HEK293 (cell line): Measurements from ENCODE around the gene PJVK.

Source experiments
- CTCF ChIP-seq: fragments of 450-650 bp; formaldehyde crosslinking; IDR thresholded peaks from 2 replicates; pipeline ENCODE4 v1.5.1; 2016; ENCODE audit warnings: missing biosample characterization, missing genetic modification characterization
- GLIS2 ChIP-seq: fragments of 450-650 bp; formaldehyde crosslinking; IDR thresholded peaks from 2 replicates; pipeline ENCODE4 v1.5.1; 2016; ENCODE audit warnings: missing biosample characterization, missing genetic modification characterization
- HOXC10 ChIP-seq: sonication (generic); formaldehyde crosslinking; IDR thresholded peaks from 2 replicates; pipeline ENCODE4 v1.8.1; 2023; ENCODE audit warnings: mild to moderate bottlenecking, missing genetic modification reagents
- SP3 ChIP-seq: fragments of 450-650 bp; formaldehyde crosslinking; IDR thresholded peaks from 2 replicates; pipeline ENCODE4 v1.5.1; 2016; ENCODE audit warnings: missing biosample characterization, missing genetic modification characterization
- TCF7L2 ChIP-seq: IDR thresholded peaks from 2 replicates; pipeline ENCODE4 v1.6.1; 2011; ENCODE audit warnings: low read depth, mild to moderate bottlenecking, inconsistent platforms, low read length, moderate library complexity, borderline replicate concordance
- TRIM28 ChIP-seq: IDR thresholded peaks from 2 replicates; pipeline ENCODE4 v1.6.1; 2011; ENCODE audit warnings: low read length, control low read depth, borderline replicate concordance
- WT1 ChIP-seq: fragments of 450-650 bp; formaldehyde crosslinking; IDR thresholded peaks from 2 replicates; pipeline ENCODE4 v1.5.1; 2016; ENCODE audit warnings: missing biosample characterization, missing genetic modification characterization
- ZBTB1 ChIP-seq: fragments of 450-650 bp; formaldehyde crosslinking; IDR thresholded peaks from 2 replicates; pipeline ENCODE4 v1.5.1; 2016; ENCODE audit warnings: missing biosample characterization, missing genetic modification characterization
- ZBTB7A ChIP-seq: fragments of 450-650 bp; formaldehyde crosslinking; IDR thresholded peaks from 2 replicates; pipeline ENCODE4 v1.5.1; 2016; ENCODE audit warnings: low read depth, missing biosample characterization, missing genetic modification characterization
- ZNF140 ChIP-seq: fragments of 450-650 bp; formaldehyde crosslinking; IDR thresholded peaks from 2 replicates; pipeline ENCODE4 v1.5.1; 2016; ENCODE audit warnings: missing biosample characterization, missing genetic modification characterization
- ZNF175 ChIP-seq: fragments of 450-650 bp; formaldehyde crosslinking; IDR thresholded peaks from 2 replicates; pipeline ENCODE4 v1.5.1; 2016; ENCODE audit warnings: missing biosample characterization, missing genetic modification characterization
- ZNF214 ChIP-seq: fragments of 450-650 bp; formaldehyde crosslinking; IDR thresholded peaks from 2 replicates; pipeline ENCODE4 v1.5.1; 2017; ENCODE audit warnings: missing biosample characterization, mild to moderate bottlenecking, missing genetic modification characterization, borderline replicate concordance
- ZNF24 ChIP-seq: fragments of 450-650 bp; formaldehyde crosslinking; IDR thresholded peaks from 2 replicates; pipeline ENCODE4 v1.5.1; 2016; ENCODE audit warnings: missing biosample characterization, missing genetic modification characterization
- ZNF302 ChIP-seq: fragments of 450-650 bp; formaldehyde crosslinking; IDR thresholded peaks from 2 replicates; pipeline ENCODE4 v1.5.1; 2016; ENCODE audit warnings: missing biosample characterization, missing genetic modification characterization, low read depth
- ZNF37A ChIP-seq: fragments of 450-650 bp; IDR thresholded peaks from 2 replicates; pipeline ENCODE4 v1.5.1; 2018; ENCODE audit warnings: missing biosample characterization, missing genetic modification characterization
- ZNF426 ChIP-seq: fragments of 450-650 bp; formaldehyde crosslinking; IDR thresholded peaks from 2 replicates; pipeline ENCODE4 v1.5.1; 2017; ENCODE audit warnings: missing biosample characterization, missing genetic modification characterization, mild to moderate bottlenecking, inconsistent platforms, moderate library complexity
- ZNF488 ChIP-seq: fragments of 450-650 bp; formaldehyde crosslinking; IDR thresholded peaks from 2 replicates; pipeline ENCODE4 v1.5.1; 2016; ENCODE audit warnings: missing biosample characterization, missing genetic modification characterization
- ZNF529 ChIP-seq: fragments of 450-650 bp; formaldehyde crosslinking; IDR thresholded peaks from 2 replicates; pipeline ENCODE4 v1.5.1; 2017; ENCODE audit warnings: missing genetic modification characterization, missing biosample characterization; ENCODE audit not compliant: insufficient replicate concordance
- ZNF548 ChIP-seq: fragments of 450-650 bp; formaldehyde crosslinking; IDR thresholded peaks from 2 replicates; pipeline ENCODE4 v1.5.1; 2016; ENCODE audit warnings: missing biosample characterization, missing genetic modification characterization
- ZNF585B ChIP-seq: fragments of 450-650 bp; formaldehyde crosslinking; IDR thresholded peaks from 2 replicates; pipeline ENCODE4 v1.5.1; 2016; ENCODE audit warnings: missing biosample characterization, missing genetic modification characterization
- ZNF610 ChIP-seq: fragments of 450-650 bp; formaldehyde crosslinking; IDR thresholded peaks from 2 replicates; pipeline ENCODE4 v1.5.1; 2016; ENCODE audit warnings: missing biosample characterization, missing genetic modification characterization, borderline replicate concordance
- ZNF629 ChIP-seq: fragments of 450-650 bp; formaldehyde crosslinking; IDR thresholded peaks from 2 replicates; pipeline ENCODE4 v1.5.1; 2017; ENCODE audit warnings: missing biosample characterization, missing genetic modification characterization
- ZNF692 ChIP-seq: fragments of 450-650 bp; formaldehyde crosslinking; IDR thresholded peaks from 2 replicates; pipeline ENCODE4 v1.5.1; 2016; ENCODE audit warnings: missing biosample characterization, missing genetic modification characterization
- ZNF701 ChIP-seq: fragments of 450-650 bp; formaldehyde crosslinking; IDR thresholded peaks from 2 replicates; pipeline ENCODE4 v1.5.1; 2016; ENCODE audit warnings: missing biosample characterization, missing genetic modification characterization
- ZSCAN23 ChIP-seq: fragments of 450-650 bp; formaldehyde crosslinking; IDR thresholded peaks from 2 replicates; pipeline ENCODE4 v1.5.1; 2016; ENCODE audit warnings: missing biosample characterization, missing genetic modification characterization
- ZSCAN30 ChIP-seq: fragments of 450-650 bp; IDR thresholded peaks from 2 replicates; pipeline ENCODE4 v1.5.1; 2018; ENCODE audit warnings: missing biosample characterization, mild to moderate bottlenecking, missing genetic modification characterization, moderate library complexity
- ZXDB ChIP-seq: fragments of 450-650 bp; formaldehyde crosslinking; IDR thresholded peaks from 2 replicates; pipeline ENCODE4 v1.5.1; 2016; ENCODE audit warnings: missing biosample characterization, missing genetic modification characterization
- TF ChIP-seq, protein P1 (sequence below): fragments of 450-650 bp; formaldehyde crosslinking; IDR thresholded peaks from 2 replicates; pipeline ENCODE4 v1.5.1; 2016; ENCODE audit warnings: missing biosample characterization, missing genetic modification characterization
- TF ChIP-seq, protein P2 (sequence below): fragments of 450-650 bp; formaldehyde crosslinking; IDR thresholded peaks from 2 replicates; pipeline ENCODE4 v1.5.1; 2016; ENCODE audit warnings: missing biosample characterization, missing genetic modification characterization, low read depth
- TF ChIP-seq, protein P3 (sequence below): fragments of 450-650 bp; formaldehyde crosslinking; IDR thresholded peaks from 2 replicates; pipeline ENCODE4 v1.5.1; 2017; ENCODE audit warnings: missing biosample characterization, missing genetic modification characterization

Gene PJVK

GRCh38 chr2:178413472-178414265 lies 37.5 kb upstream of the PJVK start (continued):
- TF ChIP-seq ZNF529 (tag by site-specific recombination) (no peak), ZNF585B (tag by site-specific recombination) (no peak), ZNF610 (tag by site-specific recombination) (no peak), GLIS2 (tag by site-specific recombination) (peak; percentile 97), ZNF302 (tag by site-specific recombination) (no peak), ZSCAN30 (tag by site-specific recombination) (peak; percentile 86), ZXDB (peak; percentile 62; the same call in 1 of the 2 replicates), ZNF37A (no peak), TRIM28 (no peak), HOXC10 (CRISPR knock-in tag) (no peak), ZNF548 (tag by site-specific recombination) (no peak), ZBTB1 (tag by site-specific recombination) (no peak), ZNF175 (tag by site-specific recombination) (no peak), ZNF692 (tag by site-specific recombination) (peak; percentile 91), ZNF488 (tag by site-specific recombination) (no peak), CTCF (tag by site-specific recombination) (peak; percentile 42; the same call in 1 of the 2 replicates), WT1 (tag by site-specific recombination) (no peak), ZBTB7A (tag by site-specific recombination) (no peak), ZNF426 (tag by site-specific recombination) (no peak), SP3 (peak; percentile 27), TCF7L2 (no peak), ZNF140 (tag by site-specific recombination) (no peak), ZSCAN23 (tag by site-specific recombination) (no peak), ZNF629 (tag by site-specific recombination) (peak; percentile 92), ZNF701 (tag by site-specific recombination) (no peak), ZNF214 (tag by site-specific recombination) (no peak), ZNF24 (tag by site-specific recombination) (peak; percentile 21; the same call in 1 of the 2 replicates)
- TF ChIP-seq, protein P1, sequence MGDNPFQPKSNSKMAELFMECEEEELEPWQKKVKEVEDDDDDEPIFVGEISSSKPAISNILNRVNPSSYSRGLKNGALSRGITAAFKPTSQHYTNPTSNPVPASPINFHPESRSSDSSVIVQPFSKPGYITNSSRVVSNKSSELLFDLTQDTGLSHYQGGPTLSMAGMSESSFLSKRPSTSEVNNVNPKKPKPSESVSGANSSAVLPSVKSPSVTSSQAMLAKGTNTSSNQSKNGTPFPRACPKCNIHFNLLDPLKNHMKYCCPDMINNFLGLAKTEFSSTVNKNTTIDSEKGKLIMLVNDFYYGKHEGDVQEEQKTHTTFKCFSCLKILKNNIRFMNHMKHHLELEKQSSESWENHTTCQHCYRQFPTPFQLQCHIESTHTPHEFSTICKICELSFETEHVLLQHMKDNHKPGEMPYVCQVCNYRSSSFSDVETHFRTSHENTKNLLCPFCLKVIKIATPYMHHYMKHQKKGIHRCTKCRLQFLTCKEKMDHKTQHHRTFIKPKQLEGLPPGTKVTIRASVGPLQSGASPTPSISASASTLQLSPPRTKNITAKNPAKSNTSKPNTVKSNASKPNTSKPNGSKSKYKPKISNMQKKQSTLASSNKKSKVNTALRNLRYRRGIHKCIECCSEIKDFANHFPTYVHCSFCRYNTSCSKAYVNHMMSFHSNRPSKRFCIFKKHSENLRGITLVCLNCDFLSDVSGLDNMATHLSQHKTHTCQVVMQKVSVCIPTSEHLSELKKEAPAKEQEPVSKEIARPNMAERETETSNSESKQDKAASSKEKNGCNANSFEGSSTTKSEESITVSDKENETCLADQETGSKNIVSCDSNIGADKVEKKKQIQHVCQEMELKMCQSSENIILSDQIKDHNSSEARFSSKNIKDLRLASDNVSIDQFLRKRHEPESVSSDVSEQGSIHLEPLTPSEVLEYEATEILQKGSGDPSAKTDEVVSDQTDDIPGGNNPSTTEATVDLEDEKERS, result no peak
- TF ChIP-seq, protein P2, sequence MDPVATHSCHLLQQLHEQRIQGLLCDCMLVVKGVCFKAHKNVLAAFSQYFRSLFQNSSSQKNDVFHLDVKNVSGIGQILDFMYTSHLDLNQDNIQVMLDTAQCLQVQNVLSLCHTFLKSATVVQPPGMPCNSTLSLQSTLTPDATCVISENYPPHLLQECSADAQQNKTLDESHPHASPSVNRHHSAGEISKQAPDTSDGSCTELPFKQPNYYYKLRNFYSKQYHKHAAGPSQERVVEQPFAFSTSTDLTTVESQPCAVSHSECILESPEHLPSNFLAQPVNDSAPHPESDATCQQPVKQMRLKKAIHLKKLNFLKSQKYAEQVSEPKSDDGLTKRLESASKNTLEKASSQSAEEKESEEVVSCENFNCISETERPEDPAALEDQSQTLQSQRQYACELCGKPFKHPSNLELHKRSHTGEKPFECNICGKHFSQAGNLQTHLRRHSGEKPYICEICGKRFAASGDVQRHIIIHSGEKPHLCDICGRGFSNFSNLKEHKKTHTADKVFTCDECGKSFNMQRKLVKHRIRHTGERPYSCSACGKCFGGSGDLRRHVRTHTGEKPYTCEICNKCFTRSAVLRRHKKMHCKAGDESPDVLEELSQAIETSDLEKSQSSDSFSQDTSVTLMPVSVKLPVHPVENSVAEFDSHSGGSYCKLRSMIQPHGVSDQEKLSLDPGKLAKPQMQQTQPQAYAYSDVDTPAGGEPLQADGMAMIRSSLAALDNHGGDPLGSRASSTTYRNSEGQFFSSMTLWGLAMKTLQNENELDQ, result no peak
- TF ChIP-seq, protein P3, sequence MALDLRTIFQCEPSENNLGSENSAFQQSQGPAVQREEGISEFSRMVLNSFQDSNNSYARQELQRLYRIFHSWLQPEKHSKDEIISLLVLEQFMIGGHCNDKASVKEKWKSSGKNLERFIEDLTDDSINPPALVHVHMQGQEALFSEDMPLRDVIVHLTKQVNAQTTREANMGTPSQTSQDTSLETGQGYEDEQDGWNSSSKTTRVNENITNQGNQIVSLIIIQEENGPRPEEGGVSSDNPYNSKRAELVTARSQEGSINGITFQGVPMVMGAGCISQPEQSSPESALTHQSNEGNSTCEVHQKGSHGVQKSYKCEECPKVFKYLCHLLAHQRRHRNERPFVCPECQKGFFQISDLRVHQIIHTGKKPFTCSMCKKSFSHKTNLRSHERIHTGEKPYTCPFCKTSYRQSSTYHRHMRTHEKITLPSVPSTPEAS (tag by site-specific recombination), result 0 out of 2 replicates have a peak, but pooled peaks have one; percentile 13
